Measurements from ENCODE around the gene CAPS.

Gene CAPS

DNA sequence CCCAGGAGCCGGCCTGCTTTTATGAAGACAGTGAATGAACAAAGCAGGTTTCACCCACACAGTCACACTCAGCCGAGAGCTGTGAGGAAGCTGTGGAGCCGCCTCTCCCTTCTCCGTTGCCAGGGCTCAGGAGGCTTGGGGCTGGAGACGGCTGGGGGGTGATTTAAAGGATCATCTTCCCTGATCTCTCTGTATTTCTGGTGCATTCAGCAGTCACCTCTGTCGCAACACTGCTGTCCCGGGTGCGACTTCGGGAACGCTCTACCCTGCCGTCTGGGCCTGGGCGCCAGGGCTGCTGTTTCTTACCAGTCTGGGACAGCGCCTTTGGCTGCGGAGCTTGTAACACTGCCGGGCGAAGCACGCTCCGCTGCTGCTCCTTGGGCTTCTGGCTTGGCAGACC, 18.1 kb downstream of the CAPS start:
- FAIRE-seq = no peak
- no peak for DNase-seq (ENCODE audit: insufficient read length)
- TF ChIP-seq POLR2AphosphoS5 (IDR thresholded peaks at IDR 0.05; ENCODE audit: low read depth, low read length) (no peak), TAF1 (IDR thresholded peaks at IDR 0.05; ENCODE audit: borderline replicate concordance, low read depth, low read length) (no peak), POLR2A (IDR thresholded peaks at IDR 0.05; ENCODE audit: low read depth, low read length) (no peak)

DNA sequence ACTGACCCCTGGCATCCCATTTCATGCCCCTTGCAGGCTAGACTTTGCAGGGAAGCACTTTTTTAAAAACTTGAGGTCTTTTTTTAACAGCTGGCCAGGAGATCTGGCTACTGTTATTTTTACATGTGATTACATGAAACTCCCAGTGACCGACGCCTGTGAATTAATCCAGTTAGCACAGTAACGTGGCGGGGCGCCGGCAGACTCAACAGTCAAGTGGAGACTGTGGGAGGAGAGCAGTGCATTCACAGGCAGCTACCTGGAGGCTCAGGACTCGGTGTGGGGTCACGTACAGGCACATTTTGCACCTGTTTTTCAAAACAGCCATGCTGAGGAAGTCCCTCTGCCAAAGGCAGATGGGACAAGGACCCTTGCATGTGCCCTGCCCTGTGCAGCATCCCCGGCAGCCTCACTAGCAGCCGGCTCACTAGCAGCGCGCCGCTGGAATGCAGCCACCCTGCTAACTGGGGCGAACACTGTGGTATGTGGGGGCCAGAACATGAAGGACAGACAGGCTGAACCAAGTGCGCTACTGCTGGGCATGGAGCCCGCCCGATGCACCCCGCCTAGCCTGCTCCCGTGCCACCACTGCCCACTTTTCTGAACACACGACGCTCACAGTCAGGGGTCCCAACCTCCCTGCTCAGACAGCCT, 18.7 kb downstream of the CAPS start:
- DNase-seq (ENCODE audit: insufficient read length) (no peak), FAIRE-seq (no peak)
- TF ChIP-seq TAF1 (IDR thresholded peaks at IDR 0.05; ENCODE audit: borderline replicate concordance, low read depth, low read length) (no peak), POLR2A (IDR thresholded peaks at IDR 0.05; ENCODE audit: low read depth, low read length) (no peak), POLR2AphosphoS5 (IDR thresholded peaks at IDR 0.05; ENCODE audit: low read depth, low read length) (no peak)

DNA sequence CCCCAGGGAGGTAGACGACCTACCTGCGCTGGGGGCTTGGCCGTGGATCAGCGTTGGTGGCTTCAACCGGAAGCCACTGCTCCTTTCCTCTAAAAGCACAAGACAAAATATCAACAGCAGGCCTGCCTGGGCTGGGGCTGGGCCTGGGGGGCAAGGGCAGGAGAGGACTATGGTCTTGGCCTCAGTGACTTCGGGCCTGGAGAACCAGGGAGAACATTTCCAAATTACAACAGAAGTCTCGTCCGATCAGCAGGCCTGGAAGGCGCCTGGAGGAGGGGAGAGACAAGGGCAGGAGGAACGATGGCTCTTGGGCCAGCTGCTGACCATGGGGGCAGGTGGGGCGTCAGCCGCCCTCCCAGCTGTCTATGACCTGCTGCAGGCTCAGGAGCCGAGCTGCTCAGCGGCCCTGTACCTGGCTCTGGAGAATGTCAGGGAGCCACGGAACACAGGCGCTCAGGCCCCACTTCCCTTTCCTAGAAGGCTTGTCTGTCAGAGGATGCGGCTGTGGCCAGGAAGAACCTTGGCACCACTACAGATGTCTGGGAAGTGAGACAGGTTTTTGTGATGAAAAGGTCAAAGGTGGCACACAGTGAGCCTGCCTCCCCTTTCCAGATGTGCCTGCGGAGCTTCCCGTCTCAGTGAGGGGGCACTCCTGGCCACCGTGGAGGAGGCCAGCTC, 19.5 kb downstream of the CAPS start:
- DNase-seq (ENCODE audit: insufficient read length) = no peak
- no peak for FAIRE-seq
- TF ChIP-seq TAF1 (IDR thresholded peaks at IDR 0.05; ENCODE audit: borderline replicate concordance, low read depth, low read length) (no peak), POLR2A (IDR thresholded peaks at IDR 0.05; ENCODE audit: low read depth, low read length) (no peak), POLR2AphosphoS5 (IDR thresholded peaks at IDR 0.05; ENCODE audit: low read depth, low read length) (no peak)

DNA sequence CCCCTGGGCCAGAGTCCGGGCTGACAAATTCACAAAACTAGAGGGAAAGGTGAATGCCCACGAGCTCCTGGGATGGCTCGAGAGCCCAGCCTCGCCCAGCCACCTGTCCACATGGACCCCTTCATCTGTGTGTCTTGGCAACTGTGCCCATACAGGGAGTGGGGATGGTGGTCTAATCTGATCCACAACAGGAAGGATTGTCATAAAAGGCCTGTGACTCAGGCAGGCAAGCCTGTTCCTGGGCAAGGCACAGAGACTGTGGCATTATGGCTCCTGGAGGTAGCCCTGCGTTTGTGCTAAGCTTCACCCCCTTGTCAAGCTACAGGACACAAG, 20.0 kb downstream of the CAPS start:
- no peak for TF ChIP-seq POLR2AphosphoS5 (IDR thresholded peaks at IDR 0.05; ENCODE audit: low read depth, low read length)
- no peak for TF ChIP-seq TAF1 (IDR thresholded peaks at IDR 0.05; ENCODE audit: borderline replicate concordance, low read depth, low read length)
- TF ChIP-seq POLR2A (IDR thresholded peaks at IDR 0.05; ENCODE audit: low read depth, low read length) = no peak
- DNase-seq (ENCODE audit: insufficient read length) (no peak), FAIRE-seq (no peak)

DNA sequence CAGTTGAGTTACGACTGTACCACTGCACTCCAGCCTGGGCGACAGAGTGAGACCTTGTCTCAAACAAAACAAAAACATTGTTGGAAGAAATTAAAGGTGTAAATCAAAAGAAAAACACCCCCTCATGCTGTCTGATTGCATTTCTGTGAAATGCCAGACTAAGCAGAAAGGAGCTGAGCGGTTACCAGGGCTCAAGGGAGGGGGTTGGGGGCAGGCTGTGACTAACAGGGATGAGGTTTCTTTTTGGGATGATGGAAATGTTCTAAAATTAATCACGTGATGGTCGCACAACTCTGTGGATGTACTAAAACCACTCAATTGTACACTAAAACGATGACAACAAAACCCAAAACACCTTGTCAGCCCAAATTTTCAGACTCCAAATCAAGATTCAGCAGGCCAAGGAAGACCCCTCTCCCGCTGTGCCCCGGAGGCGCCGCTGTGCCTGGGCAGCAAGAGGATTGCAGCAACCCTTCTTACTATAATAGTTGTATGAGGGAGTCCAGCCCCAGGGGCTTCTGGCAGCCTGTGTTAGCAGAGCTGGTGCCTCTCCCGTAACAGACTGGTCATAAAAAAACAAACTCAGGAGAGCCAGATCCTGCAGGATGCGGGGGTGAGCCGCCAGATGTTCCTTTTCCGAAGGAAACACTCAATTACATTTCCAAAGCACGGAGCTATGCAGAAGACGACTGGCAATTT, 20.9 kb downstream of the CAPS start:
- DNase-seq (ENCODE audit: insufficient read length) = no peak
- no peak for FAIRE-seq
- TF ChIP-seq POLR2A (IDR thresholded peaks at IDR 0.05; ENCODE audit: low read depth, low read length) (no peak), POLR2AphosphoS5 (IDR thresholded peaks at IDR 0.05; ENCODE audit: low read depth, low read length) (no peak), TAF1 (IDR thresholded peaks at IDR 0.05; ENCODE audit: borderline replicate concordance, low read depth, low read length) (no peak)

DNA sequence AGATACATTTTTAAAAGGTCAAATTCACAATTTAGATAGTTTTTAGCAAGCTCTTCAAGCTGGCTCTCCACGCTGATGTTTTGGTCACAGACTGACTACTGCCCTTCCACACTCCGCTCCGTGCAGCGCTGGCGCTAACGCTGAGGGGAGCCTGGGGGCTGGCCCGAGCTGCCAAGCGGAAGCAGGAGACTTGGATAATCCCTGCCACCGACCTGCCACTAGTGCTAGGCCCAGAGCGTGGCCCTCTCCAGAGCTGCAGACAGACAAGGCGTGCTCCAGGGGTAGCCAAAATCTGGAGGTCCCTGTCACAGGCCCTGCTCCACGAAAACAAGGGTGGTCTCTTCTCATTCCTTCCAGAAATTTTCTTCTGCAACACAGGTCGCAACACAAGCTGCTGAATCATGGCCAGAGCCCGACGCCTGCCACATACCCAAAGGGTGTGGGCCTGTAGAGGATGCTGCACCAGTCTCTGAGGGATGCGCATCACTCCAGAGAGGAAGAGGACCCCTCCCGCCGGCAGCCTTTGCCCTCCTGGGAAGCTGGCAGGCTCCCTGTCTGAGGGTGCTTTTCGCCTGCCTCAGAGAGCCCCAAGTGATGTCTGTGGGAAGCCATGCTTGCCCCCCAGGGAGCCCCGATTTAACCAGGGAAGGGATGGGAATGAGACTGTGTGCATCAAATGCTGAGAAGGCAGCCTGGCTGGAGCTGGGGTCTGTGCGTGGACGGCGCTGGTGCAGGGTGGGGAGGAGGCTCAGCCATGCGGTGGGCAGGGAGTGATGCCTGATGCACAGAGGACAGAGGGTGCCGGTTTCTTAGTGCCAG, 21.6 kb downstream of the CAPS start:
- no peak for TF ChIP-seq POLR2AphosphoS5 (IDR thresholded peaks at IDR 0.05; ENCODE audit: low read depth, low read length)
- TF ChIP-seq TAF1 (IDR thresholded peaks at IDR 0.05; ENCODE audit: borderline replicate concordance, low read depth, low read length) = no peak
- no peak for TF ChIP-seq POLR2A (IDR thresholded peaks at IDR 0.05; ENCODE audit: low read depth, low read length)
- DNase-seq (ENCODE audit: insufficient read length) = no peak
- no peak for FAIRE-seq

DNA sequence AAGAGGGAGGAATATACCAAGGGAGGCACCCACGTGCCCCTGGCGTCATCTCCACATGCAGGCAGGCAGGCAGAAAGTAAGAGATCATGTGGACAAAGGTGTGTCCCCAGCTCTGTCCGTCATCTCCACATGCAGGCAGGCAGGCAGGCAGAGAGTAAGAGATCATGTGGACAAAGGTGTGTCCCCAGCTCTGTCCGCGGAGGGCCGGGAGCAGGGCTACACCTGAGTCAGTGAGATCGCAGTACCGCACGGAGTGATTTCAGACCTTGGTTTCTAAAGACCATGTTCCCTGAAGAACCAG, 22.2 kb downstream of the CAPS start:
- DNase-seq (ENCODE audit: insufficient read length) (no peak), FAIRE-seq (no peak)
- TF ChIP-seq POLR2AphosphoS5 (IDR thresholded peaks at IDR 0.05; ENCODE audit: low read depth, low read length) (no peak), POLR2A (IDR thresholded peaks at IDR 0.05; ENCODE audit: low read depth, low read length) (no peak), TAF1 (IDR thresholded peaks at IDR 0.05; ENCODE audit: borderline replicate concordance, low read depth, low read length) (no peak)

DNA sequence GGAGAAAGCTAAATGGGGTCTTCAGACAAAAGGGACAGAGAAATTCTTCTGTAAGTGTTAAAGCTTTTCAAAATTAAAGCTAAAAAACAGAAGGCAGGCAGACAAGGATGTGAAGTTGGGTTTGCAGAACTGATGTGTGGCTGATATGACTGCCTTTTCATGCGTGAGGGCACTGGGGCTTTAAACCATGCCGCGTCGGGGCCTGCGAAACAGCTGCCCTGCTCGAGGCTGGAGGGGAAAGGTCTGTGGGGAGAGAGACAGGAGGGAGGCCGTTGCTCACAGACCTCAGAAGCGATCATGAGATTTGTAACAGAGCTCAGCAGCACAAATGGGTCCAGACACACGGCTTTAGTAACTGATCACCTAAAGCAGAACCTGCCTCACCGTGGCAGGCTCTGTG, 23.5 kb downstream of the CAPS start:
- FAIRE-seq = no peak
- TF ChIP-seq TAF1 (IDR thresholded peaks at IDR 0.05; ENCODE audit: borderline replicate concordance, low read depth, low read length) (no peak), POLR2AphosphoS5 (IDR thresholded peaks at IDR 0.05; ENCODE audit: low read depth, low read length) (no peak), POLR2A (IDR thresholded peaks at IDR 0.05; ENCODE audit: low read depth, low read length) (no peak)

DNA sequence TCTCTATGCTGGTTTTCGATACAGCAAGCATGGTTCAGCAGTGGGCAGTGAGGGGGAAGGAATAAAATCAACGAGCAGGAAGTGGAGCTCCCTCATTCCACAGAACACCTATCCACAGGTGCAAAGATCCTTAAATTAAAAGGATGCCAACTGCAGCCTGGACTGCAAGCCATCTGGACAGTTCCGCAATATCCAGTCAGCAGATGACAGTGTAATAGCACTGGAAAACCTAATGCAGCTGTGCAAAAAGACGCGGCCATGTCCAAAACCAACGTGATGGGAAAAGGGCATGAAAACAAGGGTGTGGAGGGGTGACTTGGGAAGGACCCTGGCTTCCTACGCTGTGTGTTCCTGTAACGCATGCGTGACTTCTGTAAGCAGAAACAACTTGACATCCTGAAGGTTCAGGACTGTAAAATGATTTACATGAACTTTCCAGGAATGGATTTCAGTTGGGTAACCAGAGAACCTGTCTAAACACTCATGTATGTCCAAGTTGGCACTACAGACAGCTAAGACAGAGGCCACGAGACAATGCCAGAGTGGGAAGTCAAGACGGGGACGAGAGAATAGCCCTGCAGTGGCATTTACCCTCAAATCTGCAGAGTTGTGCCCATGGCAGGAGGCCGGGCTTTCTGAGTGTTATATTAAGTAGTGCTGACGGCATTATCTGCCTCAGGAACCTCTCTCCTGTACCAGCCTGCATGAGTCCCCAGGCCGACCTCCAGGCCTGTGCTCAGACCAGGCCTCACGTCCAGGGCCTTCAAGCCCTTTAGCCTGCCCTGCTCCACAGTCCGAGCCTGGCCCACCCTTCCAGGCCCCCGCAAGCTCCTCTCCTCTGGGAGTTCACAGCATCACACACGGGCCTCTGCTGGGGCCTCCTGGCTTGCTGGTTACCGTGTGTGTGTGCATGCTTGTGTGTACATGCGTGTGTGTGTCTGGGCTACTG, 26.5 kb downstream of the CAPS start:
- TF ChIP-seq POLR2A (IDR thresholded peaks at IDR 0.05; ENCODE audit: low read depth, low read length) (no peak), POLR2AphosphoS5 (IDR thresholded peaks at IDR 0.05; ENCODE audit: low read depth, low read length) (no peak), TAF1 (IDR thresholded peaks at IDR 0.05; ENCODE audit: borderline replicate concordance, low read depth, low read length) (no peak)
- no peak for FAIRE-seq
- no peak for DNase-seq (ENCODE audit: insufficient read length)

More for the DNA sequence above, 23.5 kb downstream of the CAPS start:
- DNase-seq (ENCODE audit: insufficient read length) = no peak

DNA sequence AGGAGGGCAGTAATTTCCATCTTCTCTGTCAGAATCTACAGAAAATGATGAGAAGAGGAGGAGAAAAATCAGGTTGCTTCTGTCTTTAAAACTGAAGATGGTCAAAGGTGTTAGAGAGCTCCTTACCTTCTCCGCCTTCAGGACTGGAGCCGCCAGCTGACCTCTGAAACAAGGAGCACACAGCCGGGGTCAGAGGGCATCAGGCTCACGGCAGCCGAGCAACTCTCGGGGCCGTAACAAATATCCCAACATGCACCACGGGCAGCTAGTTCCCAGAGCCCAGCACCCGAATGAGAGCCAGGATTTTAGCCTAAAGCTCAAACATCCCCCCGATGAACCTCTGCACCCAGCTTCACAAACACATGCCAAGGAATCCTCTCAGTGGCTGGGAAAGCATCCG, 27.6 kb downstream of the CAPS start:
- DNase-seq (ENCODE audit: insufficient read length) (no peak), FAIRE-seq (no peak)
- TF ChIP-seq TAF1 (IDR thresholded peaks at IDR 0.05; ENCODE audit: borderline replicate concordance, low read depth, low read length) = no peak
- no peak for TF ChIP-seq POLR2A (IDR thresholded peaks at IDR 0.05; ENCODE audit: low read depth, low read length)
- TF ChIP-seq POLR2AphosphoS5 (IDR thresholded peaks at IDR 0.05; ENCODE audit: low read depth, low read length) = no peak
